Activated CD4-positive, alpha-beta memory T cell treated with anti-CD3 and anti-CD28 coated beads, Interleukin-2, amount 10 ng/mL, durations not matched to agents 7 days and 5 days (primary cell): ENCODE measurements around the gene MTHFD1. TPM values are rescaled to one million over a fixed set of nuclear protein-coding genes. Genes with fewer than 3 reads are reported as not detected.
"Not testable (repeated sequence)": the region's sequence is repeated elsewhere in the genome, so short reads cannot be mapped to it uniquely, and the experiment has no call there.

Experiments
- CTCF ChIA-PET: fragments of 350-600 bp; sonication (Branson Sonifier 250); formaldehyde crosslinking; loops from one replicate; lab custom pipeline; 2021; ENCODE audit warnings: antibody characterized with exemption, inconsistent platforms; lab: Charles Lee
- POLR2A ChIA-PET: fragments of 350-600 bp; sonication (Branson Sonifier 250); formaldehyde crosslinking; loops from one replicate; lab custom pipeline; 2021; ENCODE audit warnings: antibody characterized with exemption; lab: Charles Lee
- DNase-seq: peaks from one replicate; pipeline ENCODE4 v3.0.0-alpha.2; 2020
- H3K27ac Mint-ChIP-seq: one replicate; pipeline ENCODE4 v1.8.0; 2021; ENCODE audit warnings: mild to moderate bottlenecking, mixed read lengths
- H3K27me3 Mint-ChIP-seq: one replicate; pipeline ENCODE4 v1.8.0; 2021; ENCODE audit warnings: mixed read lengths
- H3K36me3 Mint-ChIP-seq: one replicate; pipeline ENCODE4 v1.8.0; 2021; ENCODE audit warnings: low read depth, mixed read lengths
- H3K4me1 Mint-ChIP-seq: one replicate; pipeline ENCODE4 v1.8.0; 2021; ENCODE audit warnings: mixed read lengths
- H3K4me3 Mint-ChIP-seq: one replicate; pipeline ENCODE4 v1.8.0; 2021; ENCODE audit warnings: mild to moderate bottlenecking, mixed read lengths
- H3K9me3 Mint-ChIP-seq: one replicate; pipeline ENCODE4 v1.8.0; 2021; ENCODE audit warnings: mixed read lengths
- total RNA-seq, 2 experiments: library from RNA; stranded (reverse); gene quantifications; one replicate each; pipeline ENCODE4 v1.2.3, GENCODE V29; 2021

The MTHFD1 gene
- 100 to 1,000 TPM; 142 to 147 TPM for total RNA-seq

DNA sequence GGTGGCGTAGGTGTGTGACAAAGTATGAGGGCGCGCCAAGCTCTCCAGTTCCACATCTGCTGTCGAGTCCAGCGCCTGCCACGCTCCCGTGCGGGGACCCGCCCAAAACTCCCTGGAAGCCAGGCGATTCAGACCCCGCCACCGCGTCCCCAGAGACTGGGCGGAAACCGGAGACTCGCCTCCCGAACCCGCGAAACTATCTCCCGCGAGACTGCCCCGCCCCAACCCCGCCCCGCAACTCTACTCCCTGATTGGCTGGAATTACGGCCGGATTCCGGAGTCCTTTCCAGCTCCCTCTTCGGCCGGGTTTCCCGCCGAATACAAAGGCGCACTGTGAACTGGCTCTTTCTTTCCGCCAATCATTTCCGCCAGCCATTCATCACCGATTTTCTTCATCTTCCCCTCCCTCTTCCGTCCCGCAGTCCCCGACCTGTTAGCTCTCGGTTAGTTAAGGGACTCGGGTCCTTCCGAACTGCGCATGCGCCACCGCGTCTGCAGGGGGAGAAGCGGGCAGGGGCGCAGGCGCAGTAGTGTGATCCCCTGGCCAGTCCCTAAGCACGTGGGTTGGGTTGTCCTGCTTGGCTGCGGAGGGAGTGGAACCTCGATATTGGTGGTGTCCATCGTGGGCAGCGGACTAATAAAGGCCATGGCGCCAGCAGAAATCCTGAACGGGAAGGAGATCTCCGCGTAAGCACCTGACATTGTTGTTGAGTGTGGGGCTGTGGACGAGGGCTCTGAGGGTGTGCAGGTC, at the start of gene MTHFD1:
Gene MTHFD1 (plus strand): TSS at position 572 of the 751 bp plus-strand sequence. CDS start 75 bp downstream, at position 647.
- no peaks in the 10 kb centered on the region for H3K27me3 Mint-ChIP-seq
- H3K36me3 Mint-ChIP-seq = peaks cover 35% of the 10 kb centered on the region
- POLR2A ChIA-PET = interaction anchor here (0.6 to 5.5 kb wide), 36 partner anchors 9 to 535 kb away, joined by 3 to 75 read pairs (median 6); partner anchors contain the start of genes AKAP5, CHURC1, HSPA2 and SYNE2
- CTCF ChIA-PET = interaction anchor here (0.5 to 2.5 kb wide), 10 partner anchors 8 to 91 kb away, joined by 3 to 14 read pairs (median 4); no protein-coding TSS in a partner anchor
- no peaks in the 10 kb centered on the region for H3K9me3 Mint-ChIP-seq
- H3K4me1 Mint-ChIP-seq = peaks cover 43% of the 10 kb centered on the region
- peak; percentile 98 for DNase-seq
- H3K4me3 Mint-ChIP-seq = peak within 1 kb of the TSS; percentile 85
- peak within 1 kb of the TSS; percentile 87 for H3K27ac Mint-ChIP-seq

- peak; percentile 91 for DNase-seq
- Mint-ChIP-seq H3K27me3 (no peaks in the 10 kb centered on the region), H3K36me3 (peaks cover 15% of the 10 kb centered on the region), H3K4me1 (peaks cover 33% of the 10 kb centered on the region), H3K9me3 (peaks cover 10% of the 10 kb centered on the region), H3K27ac (peak overlapping the region; percentile 80), H3K4me3 (peak overlapping the region; percentile 77)
- ChIA-PET POLR2A (interaction anchor here (1.0 to 3.6 kb wide), 9 partner anchors 46 to 485 kb away, joined by 3 to 53 read pairs (median 9); partner anchors contain the start of genes MTHFD1, SYNE2 and ZBTB1), CTCF (interaction anchor here (0.9 to 2.0 kb wide), 8 partner anchors 11 to 642 kb away, joined by 3 to 8 read pairs (median 4); partner anchors contain the start of gene SYNE2)
These were observed 49.4 kb upstream of the MTHFD1 start for GRCh38 chr14:64338616-64339316.

- Mint-ChIP-seq H3K9me3 (peaks cover 10% of the 10 kb centered on the region), H3K4me3 (no peak overlapping the region), H3K27ac (no peak overlapping the region), H3K27me3 (no peaks in the 10 kb centered on the region), H3K4me1 (peaks cover 37% of the 10 kb centered on the region), H3K36me3 (peaks cover 13% of the 10 kb centered on the region)
- DNase-seq = no peak
- ChIA-PET POLR2A (no interaction called here), CTCF (interaction anchor here (1.0 kb wide), 1 partner anchor 90 kb away, joined by 3 read pairs; no protein-coding TSS in a partner anchor)
These were observed 47.5 kb upstream of the MTHFD1 start for GRCh38 chr14:64340560-64341196.

- CTCF ChIA-PET = interaction anchor here (0.8 to 1.6 kb wide), 5 partner anchors 11 to 289 kb away, joined by 3 to 4 read pairs (median 3); partner anchors contain the start of gene MTHFD1
- POLR2A ChIA-PET = interaction anchor here (0.7 kb wide), 1 partner anchor 26 kb away, joined by 3 read pairs; no protein-coding TSS in a partner anchor
- Mint-ChIP-seq H3K4me3 (no peak overlapping the region), H3K27ac (no peak overlapping the region), H3K36me3 (no peaks in the 10 kb centered on the region), H3K4me1 (peaks cover 4% of the 10 kb centered on the region), H3K9me3 (no peaks in the 10 kb centered on the region), H3K27me3 (no peaks in the 10 kb centered on the region)
- DNase-seq = no peak
These were observed 40.4 kb upstream of the MTHFD1 start for GRCh38 chr14:64347748-64348147.

DNA sequence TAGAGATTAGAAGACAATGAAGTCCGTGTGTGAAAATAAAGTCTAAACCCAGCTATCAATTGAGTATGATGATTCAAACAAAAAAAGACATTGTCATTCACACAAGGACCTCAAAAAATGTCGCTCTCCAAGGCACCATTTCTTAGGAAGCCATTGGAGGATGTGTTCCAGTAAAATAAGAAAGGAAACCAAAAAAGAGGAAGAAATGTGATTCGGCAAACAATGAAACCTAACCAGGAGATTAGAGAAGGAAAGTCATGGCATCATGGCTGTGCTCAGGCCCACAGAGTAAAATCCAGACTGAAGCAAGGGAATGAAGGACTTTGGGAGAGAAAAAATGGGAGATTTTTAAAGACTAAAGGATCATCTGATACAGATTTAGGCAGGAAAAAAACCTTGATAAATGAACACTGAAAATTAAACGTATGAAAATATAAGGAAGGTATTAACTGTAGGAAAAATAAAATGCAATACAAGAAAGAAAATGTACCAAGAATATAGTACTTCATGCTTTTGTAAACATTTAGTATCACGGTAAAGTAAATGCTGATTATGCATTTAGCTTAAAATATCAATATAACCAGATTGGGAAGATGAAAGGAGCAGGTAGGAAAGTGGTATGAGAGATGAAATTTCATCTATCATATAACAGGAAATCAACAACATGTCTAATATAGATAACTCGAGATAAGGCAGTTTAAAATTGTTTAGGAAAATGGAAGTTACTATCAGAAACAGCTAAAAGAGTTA, 38.2 kb upstream of the MTHFD1 start:
- ChIA-PET CTCF (interaction anchor here (0.8 kb wide), 1 partner anchor 128 kb away, joined by 3 read pairs; no protein-coding TSS in a partner anchor), POLR2A (no interaction called here)
- no peaks in the 10 kb centered on the region for H3K4me1 Mint-ChIP-seq
- no peak overlapping the region for H3K27ac Mint-ChIP-seq
- H3K9me3 Mint-ChIP-seq = no peaks in the 10 kb centered on the region
- H3K27me3 Mint-ChIP-seq = no peaks in the 10 kb centered on the region
- DNase-seq = no peak
- H3K4me3 Mint-ChIP-seq = no peak overlapping the region
- no peaks in the 10 kb centered on the region for H3K36me3 Mint-ChIP-seq

DNA sequence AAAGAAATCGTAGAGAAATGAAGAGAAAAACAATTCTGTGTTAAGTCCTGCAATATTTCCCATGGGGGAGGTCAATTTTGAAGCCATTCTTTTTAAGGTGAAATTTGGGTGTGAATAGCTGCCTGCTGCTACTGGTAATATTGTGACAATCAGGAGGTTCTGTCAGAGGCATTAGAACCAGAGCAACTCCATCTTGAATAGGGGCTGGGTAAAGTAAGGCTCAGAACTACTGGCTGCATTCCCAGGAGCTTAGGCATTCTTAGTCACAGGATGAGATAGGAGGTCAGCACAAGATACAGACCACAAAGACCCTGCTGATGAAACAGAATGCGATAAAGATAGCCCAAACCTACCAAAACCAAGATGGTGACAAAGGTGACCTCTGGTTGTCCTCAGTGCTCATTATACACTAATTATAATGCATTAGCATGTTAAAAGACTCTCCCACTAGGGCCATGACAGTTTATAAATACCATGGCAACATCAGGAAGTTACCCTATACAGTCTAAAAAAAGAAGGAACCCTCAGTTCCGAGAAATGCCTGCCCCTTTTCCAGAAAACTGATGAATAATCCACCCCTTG, 24.8 kb upstream of the MTHFD1 start:
- Mint-ChIP-seq H3K4me3 (no peak overlapping the region), H3K9me3 (no peaks in the 10 kb centered on the region), H3K4me1 (peaks cover 3% of the 10 kb centered on the region), H3K27me3 (no peaks in the 10 kb centered on the region), H3K27ac (no peak overlapping the region), H3K36me3 (no peaks in the 10 kb centered on the region)
- DNase-seq = no peak
- ChIA-PET POLR2A (no interaction called here), CTCF (no interaction called here)

DNA sequence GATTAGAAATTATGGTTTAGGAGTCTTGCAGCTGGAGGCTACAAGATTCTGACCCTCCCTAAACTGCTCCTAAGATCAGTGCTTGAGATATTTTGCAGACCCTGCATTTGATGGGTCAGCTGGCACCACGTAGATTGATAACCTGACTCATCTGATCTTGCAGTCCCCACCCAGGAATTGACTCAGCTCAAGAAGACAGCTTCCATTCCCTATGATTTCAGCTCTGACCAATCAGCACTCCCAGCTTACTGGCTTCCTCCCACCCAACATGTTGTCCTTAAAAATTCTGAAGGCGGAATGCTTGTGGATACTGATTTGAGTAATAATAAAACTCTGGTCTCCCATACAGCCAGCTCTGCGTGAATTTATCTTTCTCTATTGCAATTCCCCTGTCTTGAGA, 23.2 kb upstream of the MTHFD1 start:
- Mint-ChIP-seq H3K27me3 (no peaks in the 10 kb centered on the region), H3K27ac (no peak overlapping the region), H3K36me3 (no peaks in the 10 kb centered on the region), H3K4me3 (no peak overlapping the region), H3K4me1 (peaks cover 3% of the 10 kb centered on the region), H3K9me3 (no peaks in the 10 kb centered on the region)
- POLR2A ChIA-PET = no interaction called here
- no peak for DNase-seq
- CTCF ChIA-PET = interaction anchor here (1.0 to 1.5 kb wide), 2 partner anchors 10 to 65 kb away, joined by 3 to 5 read pairs; no protein-coding TSS in a partner anchor

DNA sequence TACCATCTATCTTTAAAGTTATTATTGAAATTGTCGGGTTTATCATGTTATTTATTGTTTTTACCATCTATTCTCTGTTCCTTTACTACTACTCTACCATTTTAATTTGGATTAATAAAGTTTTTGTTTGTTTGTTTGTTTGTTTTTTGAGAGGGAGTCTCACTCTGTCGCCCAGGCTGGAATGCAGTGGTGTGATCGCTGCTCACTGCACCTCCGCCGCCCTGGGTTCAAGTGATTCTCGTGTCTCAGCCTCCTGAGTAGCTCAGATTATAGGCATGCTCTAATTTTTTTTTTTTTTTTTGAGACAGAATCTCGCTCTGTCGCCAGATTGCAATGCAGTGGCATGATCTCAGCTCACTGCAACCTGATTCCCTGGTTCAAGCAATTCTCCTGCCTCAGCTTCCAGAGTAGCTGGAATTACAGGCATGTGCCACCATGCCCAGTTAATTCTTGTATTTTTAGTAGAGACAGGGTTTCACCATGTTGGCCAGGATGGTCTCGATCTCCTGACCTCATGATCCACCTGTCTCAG, 22.7 kb upstream of the MTHFD1 start:
- H3K27ac Mint-ChIP-seq, H3K4me1 Mint-ChIP-seq, H3K36me3 Mint-ChIP-seq, DNase-seq, H3K4me3 Mint-ChIP-seq, H3K27me3 Mint-ChIP-seq, POLR2A ChIA-PET, H3K9me3 Mint-ChIP-seq: not testable (repeated sequence)
- CTCF ChIA-PET = interaction anchor here (1.0 to 1.5 kb wide), 3 partner anchors 9 to 115 kb away, joined by 3 to 5 read pairs (median 3); no protein-coding TSS in a partner anchor

- Mint-ChIP-seq H3K9me3 (no peaks in the 10 kb centered on the region), H3K27me3 (no peaks in the 10 kb centered on the region), H3K4me1 (peaks cover 3% of the 10 kb centered on the region), H3K4me3 (no peak overlapping the region), H3K27ac (no peak overlapping the region), H3K36me3 (no peaks in the 10 kb centered on the region)
- DNase-seq = no peak
- POLR2A ChIA-PET = interaction anchor here (1.1 to 1.5 kb wide), 2 partner anchors 17 to 19 kb away, joined by 3 to 6 read pairs; partner anchors contain the start of gene MTHFD1
- CTCF ChIA-PET = no interaction called here
These were observed 19.0 kb upstream of the MTHFD1 start for GRCh38 chr14:64369201-64369600.

DNA sequence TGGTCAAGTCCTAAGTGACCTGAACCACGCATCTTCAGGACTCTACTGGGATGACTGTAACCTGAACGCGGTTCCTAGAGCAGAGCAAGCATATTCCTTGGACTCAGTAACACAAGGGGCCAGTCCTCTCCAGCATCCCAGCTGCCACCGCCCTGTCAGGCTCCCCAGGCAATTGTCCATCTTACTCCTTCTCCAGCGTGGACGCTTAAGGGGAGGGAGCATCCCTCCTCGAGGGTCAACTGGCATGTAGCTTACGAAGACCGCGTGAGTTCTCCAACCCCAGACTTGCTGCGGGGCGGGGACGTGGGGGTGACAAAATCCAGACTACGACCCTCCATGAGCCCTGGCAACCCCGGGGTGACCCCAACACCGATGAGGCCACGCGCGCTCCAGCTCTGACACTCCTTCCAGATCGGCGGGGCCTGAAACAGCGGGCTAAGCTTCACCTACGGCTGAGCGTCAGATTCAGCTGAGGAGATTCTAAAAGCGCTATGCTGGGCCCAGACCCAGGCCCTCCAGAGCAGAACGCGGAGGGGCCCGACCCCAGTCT, 846 bp upstream of the MTHFD1 start:
- Mint-ChIP-seq H3K27ac (peak overlapping the region; percentile 87), H3K4me1 (peaks cover 37% of the 10 kb centered on the region), H3K4me3 (peak overlapping the region; percentile 85), H3K27me3 (no peaks in the 10 kb centered on the region), H3K36me3 (peaks cover 30% of the 10 kb centered on the region), H3K9me3 (no peaks in the 10 kb centered on the region)
- CTCF ChIA-PET = interaction anchor here (0.5 to 2.5 kb wide), 10 partner anchors 9 to 124 kb away, joined by 3 to 14 read pairs (median 4); no protein-coding TSS in a partner anchor
- DNase-seq = no peak
- POLR2A ChIA-PET = interaction anchor here (0.6 to 5.5 kb wide), 35 partner anchors 8 to 534 kb away, joined by 3 to 75 read pairs (median 6); partner anchors contain the start of genes AKAP5, CHURC1, HSPA2 and SYNE2
